Activated CD4-positive, alpha-beta T cell treated with anti-CD3 and anti-CD28 coated beads for 36 hours (primary cell): ENCODE measurements around the gene LRRC51. TPM values are rescaled to one million over a fixed set of nuclear protein-coding genes. Genes with fewer than 3 reads are reported as not detected.
A peak's percentile ranks its signal among the peaks of the same experiment; 100 is the strongest.
"Not testable (repeated sequence)": the region's sequence is repeated elsewhere in the genome, so short reads cannot be mapped to it uniquely, and the experiment has no call there.

Source experiments
- ATAC-seq: fragments of 200-7000 bp; cut with Tn5 transposase; one replicate; pipeline ENCODE4 v1.10.0; 2021; ENCODE audit warnings: mild to moderate bottlenecking, moderate library complexity
- CTCF ChIA-PET: fragments of 350-600 bp; sonication (Branson Sonifier 250); formaldehyde crosslinking; loops from one replicate; lab custom pipeline; 2021; ENCODE audit warnings: antibody characterized with exemption; lab: Charles Lee
- POLR2A ChIA-PET: fragments of 350-600 bp; sonication (Branson Sonifier 250); formaldehyde crosslinking; loops from one replicate; lab custom pipeline; 2021; ENCODE audit warnings: antibody characterized with exemption, inconsistent platforms; lab: Charles Lee
- DNase-seq: peaks from one replicate; pipeline ENCODE4 v3.0.0-alpha.2; 2020
- H3K27ac Mint-ChIP-seq: one replicate; pipeline ENCODE4 v1.8.0; 2021; ENCODE audit warnings: mixed read lengths
- H3K27me3 Mint-ChIP-seq: one replicate; pipeline ENCODE4 v1.8.0; 2021; ENCODE audit warnings: mixed read lengths
- H3K36me3 Mint-ChIP-seq: one replicate; pipeline ENCODE4 v1.8.0; 2021; ENCODE audit warnings: low read depth, mixed read lengths
- H3K4me1 Mint-ChIP-seq: one replicate; pipeline ENCODE4 v1.8.0; 2021; ENCODE audit warnings: mixed read lengths
- H3K4me3 Mint-ChIP-seq: one replicate; pipeline ENCODE4 v1.8.0; 2021; ENCODE audit warnings: mild to moderate bottlenecking, moderate library complexity, mixed read lengths
- H3K9me3 Mint-ChIP-seq: one replicate; pipeline ENCODE4 v1.8.0; 2021; ENCODE audit warnings: low read depth, mixed read lengths
- intact Hi-C, 2 experiments: fragments of 100-400 bp; cut with DNase I in 1 of 2; cut with micrococcal nuclease in 1 of 2; formaldehyde crosslinking; loops; one replicate each; pipeline versions ENCODE4 v1.14.2 to v1.15.1; 2022 to 2024; cut with DNase I, micrococcal nuclease
- microRNA-seq: library from miRNA; unstranded; fragments of <30 nt; microRNA quantifications from one replicate; pipeline ENCODE4 v1.2.0, GENCODE V29; 2021; ENCODE audit warnings: borderline replicate concordance
- total RNA-seq, 2 experiments: library from RNA; stranded (reverse); gene quantifications; one replicate each; pipeline ENCODE4 v1.2.3, GENCODE V29; 2021

LRRC51 gene
- total RNA-seq, 2 experiments from 2014 or later: 7.7 to 11.6 TPM

DNA sequence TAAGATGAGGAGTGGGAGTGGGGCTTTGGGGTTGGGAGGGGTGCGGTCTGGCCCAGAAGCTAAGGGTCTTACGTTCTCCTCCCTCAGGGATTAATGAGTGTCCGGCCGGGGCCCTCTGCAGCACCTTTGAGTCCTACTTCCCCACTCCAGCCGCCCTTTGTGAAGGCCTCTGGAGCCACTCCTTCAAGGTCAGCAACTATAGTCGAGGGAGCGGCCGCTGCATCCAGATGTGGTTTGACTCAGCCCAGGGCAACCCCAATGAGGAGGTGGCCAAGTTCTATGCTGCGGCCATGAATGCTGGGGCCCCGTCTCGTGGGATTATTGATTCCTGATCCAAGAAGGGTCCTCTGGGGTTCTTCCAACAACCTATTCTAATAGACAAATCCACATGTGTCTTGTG is 58.9 kb downstream of the LRRC51 start:
- Mint-ChIP-seq H3K4me3 (no peak overlapping the region), H3K27me3 (peaks cover 14% of the 10 kb centered on the region), H3K27ac (no peak overlapping the region), H3K36me3 (no peaks in the 10 kb centered on the region), H3K4me1 (peaks cover 16% of the 10 kb centered on the region), H3K9me3 (no peaks in the 10 kb centered on the region)
- CTCF ChIA-PET: interaction anchor here (1.0 kb wide), 1 partner anchor 151 kb away, joined by 3 read pairs; no protein-coding TSS in a partner anchor
- no peak for DNase-seq
- POLR2A ChIA-PET: no interaction called here
- intact Hi-C loops: no loop called here
- no peak for ATAC-seq

DNA sequence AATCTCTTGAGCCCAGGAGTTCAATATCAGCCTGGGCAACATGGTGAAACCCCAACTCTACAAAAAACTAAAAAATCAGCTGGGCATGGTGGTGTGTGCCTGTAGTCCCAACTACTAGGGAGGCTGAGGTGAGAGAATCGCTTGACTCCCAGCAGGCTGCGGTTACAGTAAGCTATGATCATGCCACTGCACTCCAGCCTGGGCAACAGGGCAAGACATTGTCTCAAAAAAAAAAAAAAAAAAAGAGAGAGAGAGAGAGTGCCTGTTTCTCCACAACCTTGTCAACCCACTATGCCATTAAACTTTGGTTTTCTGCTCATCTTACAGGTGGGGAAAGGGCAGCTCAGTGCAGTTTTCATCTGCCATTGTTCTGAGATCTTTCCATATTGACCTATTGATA is 60.0 kb downstream of the LRRC51 start:
- POLR2A ChIA-PET: no interaction called here
- no peak overlapping the region for H3K27ac Mint-ChIP-seq
- CTCF ChIA-PET: interaction anchor here (0.6 to 1.4 kb wide), 4 partner anchors 56 to 1097 kb away, joined by 3 to 6 read pairs (median 4); no protein-coding TSS in a partner anchor
- H3K4me1 Mint-ChIP-seq: peaks cover 16% of the 10 kb centered on the region
- H3K4me3 Mint-ChIP-seq: no peak overlapping the region
- intact Hi-C loops: loop anchor here (2.0 to 5.0 kb wide), 4 partner anchors 28 to 163 kb away; partner anchors contain the start of genes ANAPC15 (in 1 of the 2), INPPL1 (in 1 of the 2) and LAMTOR1 (in 1 of the 2)
- H3K36me3 Mint-ChIP-seq: no peaks in the 10 kb centered on the region
- no peaks in the 10 kb centered on the region for H3K9me3 Mint-ChIP-seq
- DNase-seq (no peak), ATAC-seq (peak; percentile 21)
- H3K27me3 Mint-ChIP-seq: peaks cover 14% of the 10 kb centered on the region

DNA sequence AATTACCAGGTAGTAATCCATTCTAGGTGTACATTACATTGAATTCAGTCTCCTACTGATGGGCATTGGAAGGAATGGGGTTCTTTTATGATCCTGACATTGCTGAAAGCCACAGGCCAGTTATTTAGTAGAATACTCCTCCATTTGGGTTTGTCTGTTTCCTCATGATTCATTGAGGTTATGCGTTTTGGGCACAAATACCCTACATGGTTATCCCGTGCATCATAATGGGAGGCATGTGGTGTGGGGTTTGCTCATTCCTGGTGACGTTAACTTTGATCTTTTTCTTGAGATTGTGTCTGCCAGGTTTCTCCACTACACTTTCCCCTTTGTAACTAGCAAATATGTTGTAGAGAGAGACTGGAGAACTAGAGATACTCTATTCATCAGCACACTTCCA is 60.4 kb downstream of the LRRC51 start:
- peak; percentile 62 for DNase-seq
- CTCF ChIA-PET: interaction anchor here (0.6 to 1.4 kb wide), 5 partner anchors 56 to 1097 kb away, joined by 3 to 6 read pairs (median 4); no protein-coding TSS in a partner anchor
- ATAC-seq: peak; percentile 87
- intact Hi-C loops: loop anchor here (2.0 to 5.0 kb wide), 4 partner anchors 28 to 164 kb away; partner anchors contain the start of genes ANAPC15 (in 1 of the 2), INPPL1 (in 1 of the 2) and LAMTOR1 (in 1 of the 2)
- H3K27ac Mint-ChIP-seq: no peak overlapping the region
- no peaks in the 10 kb centered on the region for H3K36me3 Mint-ChIP-seq
- H3K4me1 Mint-ChIP-seq: peaks cover 16% of the 10 kb centered on the region
- H3K27me3 Mint-ChIP-seq: peaks cover 14% of the 10 kb centered on the region
- H3K9me3 Mint-ChIP-seq: no peaks in the 10 kb centered on the region
- no peak overlapping the region for H3K4me3 Mint-ChIP-seq
- POLR2A ChIA-PET: no interaction called here

DNA sequence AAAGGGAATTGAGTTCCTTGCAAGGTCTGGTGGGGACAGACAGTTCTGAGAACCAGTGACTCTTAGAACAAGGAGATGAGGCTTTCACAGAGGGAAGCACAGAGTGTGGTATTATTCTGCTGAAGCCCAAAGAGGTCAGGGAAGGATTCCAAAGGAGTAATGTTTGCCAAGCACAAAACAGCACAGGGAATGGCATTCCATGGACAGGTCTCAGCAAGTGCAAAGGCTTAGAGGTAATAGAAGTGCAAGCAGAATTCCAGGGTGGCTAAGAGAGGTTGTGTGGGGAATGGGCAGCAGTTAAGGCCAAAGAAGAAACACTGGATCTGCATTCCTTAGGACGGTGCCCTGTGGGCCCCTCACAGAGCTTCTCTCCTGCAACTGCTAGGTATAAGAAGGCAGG is 61.4 kb downstream of the LRRC51 start:
- POLR2A ChIA-PET, H3K36me3 Mint-ChIP-seq, ATAC-seq, H3K4me3 Mint-ChIP-seq, H3K27ac Mint-ChIP-seq, DNase-seq, H3K9me3 Mint-ChIP-seq: not testable (repeated sequence)
- intact Hi-C loops: loop anchor here (5.0 kb wide), 2 partner anchors 80 to 165 kb away; partner anchors contain the start of gene INPPL1 (in 1 of the 2)
- Mint-ChIP-seq H3K27me3 (peaks cover 14% of the 10 kb centered on the region), H3K4me1 (peaks cover 14% of the 10 kb centered on the region)
- CTCF ChIA-PET: interaction anchor here (1.0 kb wide), 1 partner anchor 165 kb away, joined by 4 read pairs; no protein-coding TSS in a partner anchor

DNA sequence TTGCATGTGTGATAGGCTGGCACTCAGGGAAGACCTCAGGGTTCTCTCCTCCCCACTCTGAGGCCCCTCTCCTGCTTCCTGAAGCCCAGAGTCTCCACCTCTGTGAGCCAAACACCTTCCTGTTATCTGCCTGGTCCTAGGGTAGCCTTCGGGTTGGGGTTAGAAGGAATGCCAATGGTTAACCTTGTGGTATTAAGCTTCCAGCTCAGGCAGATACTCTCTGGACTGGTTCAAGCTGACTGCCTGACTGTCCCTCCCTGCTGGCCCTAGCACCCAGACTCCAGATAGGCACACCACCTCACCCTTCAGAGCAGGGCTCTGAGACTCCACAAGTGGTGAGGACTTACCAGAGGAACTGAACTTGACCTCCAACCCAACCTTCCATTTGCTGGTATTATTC is 61.9 kb downstream of the LRRC51 start:
- H3K4me3 Mint-ChIP-seq, ATAC-seq: not testable (repeated sequence)

DNA sequence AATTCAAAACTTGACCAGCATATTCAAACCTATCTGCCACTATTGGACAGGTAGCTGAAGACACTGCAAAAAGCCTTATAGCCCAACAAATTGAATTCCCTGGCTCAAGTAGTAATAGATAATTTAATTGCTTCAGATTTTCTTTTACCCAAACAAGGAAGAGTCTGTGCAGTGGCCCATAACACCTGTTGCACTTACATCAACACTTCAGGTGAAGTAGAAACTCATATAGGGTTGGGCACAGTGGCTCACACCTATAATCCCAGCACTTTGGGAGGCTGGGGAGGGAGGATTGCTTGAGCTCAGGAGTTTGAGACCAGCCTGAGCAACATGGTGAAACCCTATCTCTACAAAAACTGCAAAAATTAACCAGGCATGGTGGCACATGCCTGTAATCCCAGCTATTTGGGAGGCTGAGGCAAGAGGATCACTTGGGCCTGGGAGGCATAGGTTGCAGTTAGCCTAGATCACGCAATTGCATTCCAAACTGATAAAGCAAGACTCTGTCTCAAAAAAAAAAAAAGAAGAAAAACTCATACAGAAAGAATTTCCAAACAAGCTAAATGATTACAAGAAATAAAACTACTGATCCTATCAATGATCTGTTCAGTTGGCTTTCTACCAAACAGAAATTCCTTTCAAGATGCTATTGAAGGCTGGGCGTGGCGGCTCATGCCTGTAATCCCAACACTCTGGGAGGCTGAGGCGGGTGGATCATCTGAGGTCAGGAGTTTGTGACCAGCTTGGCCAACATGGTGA is 64.3 kb downstream of the LRRC51 start:
- H3K9me3 Mint-ChIP-seq: no peaks in the 10 kb centered on the region
- H3K4me3 Mint-ChIP-seq: no peak overlapping the region
- DNase-seq (no peak), ATAC-seq (no peak)
- intact Hi-C loops: loop anchor here (1.0 to 5.0 kb wide), 5 partner anchors 50 to 168 kb away; partner anchors contain the start of gene INPPL1 (in 1 of the 2)
- no peaks in the 10 kb centered on the region for H3K36me3 Mint-ChIP-seq
- CTCF ChIA-PET: interaction anchor here (0.6 to 3.2 kb wide), 31 partner anchors 8 to 286 kb away, joined by 3 to 40 read pairs (median 5); partner anchors contain the start of gene TOMT
- peaks cover 11% of the 10 kb centered on the region for H3K4me1 Mint-ChIP-seq
- H3K27ac Mint-ChIP-seq: no peak overlapping the region
- POLR2A ChIA-PET: interaction anchor here (1.1 kb wide), 1 partner anchor 32 kb away, joined by 3 read pairs; the partner anchor contains the start of gene ANAPC15
- H3K27me3 Mint-ChIP-seq: peaks cover 11% of the 10 kb centered on the region

More for the DNA sequence above, 61.9 kb downstream of the LRRC51 start:
- H3K27ac Mint-ChIP-seq, DNase-seq, H3K9me3 Mint-ChIP-seq, H3K36me3 Mint-ChIP-seq: not testable (repeated sequence)
- intact Hi-C loops: loop anchor here (5.0 kb wide), 2 partner anchors 80 to 165 kb away; partner anchors contain the start of gene INPPL1 (in 1 of the 2)
- H3K4me1 Mint-ChIP-seq: peaks cover 14% of the 10 kb centered on the region
- POLR2A ChIA-PET: interaction anchor here (0.5 kb wide), 1 partner anchor 1185 kb away, joined by 3 read pairs; no protein-coding TSS in a partner anchor
- peaks cover 14% of the 10 kb centered on the region for H3K27me3 Mint-ChIP-seq
- CTCF ChIA-PET: interaction anchor here (1.3 to 3.2 kb wide), 5 partner anchors 13 to 96 kb away, joined by 5 to 19 read pairs (median 12); no protein-coding TSS in a partner anchor

Small RNAs within 50 kb of the gene (microRNA-seq; reads per million reads assigned to microRNA genes)
- not detected for gene MIR3165

Other genes with a start within 250 kb of the LRRC51 start
- not detected for gene DEFB108B, start 247.7 kb upstream of the LRRC51 start, total RNA-seq
- gene DEFB131B, start 202.4 kb upstream of the LRRC51 start, total RNA-seq: not detected
- gene XNDC1N, start 152.3 kb upstream of the LRRC51 start, total RNA-seq: 10 to 100 TPM; 11.3 to 19.0 TPM
- 10 to 100 TPM; 28.7 to 29.5 TPM for gene RNF121, start 151.8 kb upstream of the LRRC51 start, total RNA-seq
- gene IL18BP, start 81.9 kb upstream of the LRRC51 start, total RNA-seq: 10 to 100 TPM in 1 of 2 experiments, 1 to 10 TPM in 1; 8.4 to 10.2 TPM
- gene NUMA1, start 308 bp upstream of the LRRC51 start, total RNA-seq: 100 to 1,000 TPM; 154 to 167 TPM
- 10 to 100 TPM; 50.7 to 52.2 TPM for gene LAMTOR1, start 22.4 kb downstream of the LRRC51 start, total RNA-seq
- gene TOMT, start 25.1 kb downstream of the LRRC51 start, total RNA-seq: not detected
- 10 to 100 TPM; 60.3 to 76.1 TPM for gene ANAPC15, start 31.8 kb downstream of the LRRC51 start, total RNA-seq
- gene FOLR3, start 54.9 kb downstream of the LRRC51 start, total RNA-seq: not detected
- gene FOLR1, start 111.3 kb downstream of the LRRC51 start, total RNA-seq: not detected
- not detected for gene FOLR2, start 135.9 kb downstream of the LRRC51 start, total RNA-seq
- 10 to 100 TPM; 68.5 to 71.3 TPM for gene INPPL1, start 143.9 kb downstream of the LRRC51 start, total RNA-seq
- not detected for gene PHOX2A, start 163.3 kb downstream of the LRRC51 start, total RNA-seq